ENCODE data around the gene EOLA2.
A peak's percentile ranks its signal among the peaks of the same experiment; 100 is the strongest.

Gene EOLA2

DNA sequence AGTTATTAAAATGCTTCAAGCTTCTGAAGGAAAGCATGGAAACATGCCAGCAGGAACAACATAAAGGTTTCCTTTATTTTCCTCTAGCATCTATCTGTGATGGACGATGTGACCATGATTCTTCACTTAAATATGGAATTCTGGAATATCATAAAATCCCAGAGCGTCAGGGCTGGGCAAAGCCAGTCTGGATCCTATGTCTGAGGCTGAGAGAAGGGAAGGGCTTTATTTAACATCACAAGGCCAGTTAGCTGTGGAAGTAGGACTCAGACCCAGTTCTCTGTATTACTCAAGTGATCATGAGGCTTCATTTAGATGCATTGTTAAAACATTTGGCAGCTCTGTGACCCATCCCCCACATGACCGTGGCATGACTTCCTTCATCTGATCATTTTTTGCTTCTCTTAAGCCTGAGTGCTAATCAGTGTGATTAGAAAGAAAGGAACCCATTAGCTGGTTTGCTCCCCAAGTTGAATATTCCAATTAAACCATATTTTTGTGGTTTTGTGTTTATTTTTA lies 40.9 kb upstream of the EOLA2 start:
- TF ChIP-seq SIN3A (IDR thresholded peaks at IDR 0.05; ENCODE audit: borderline replicate concordance, insufficient read depth, low read length) (no peak), TAF1 (IDR thresholded peaks at IDR 0.05; ENCODE audit: borderline replicate concordance, insufficient read depth, low read length) (no peak), FOXP2 (optimal IDR thresholded peaks at IDR 0.05; ENCODE audit: borderline replicate concordance, extremely low read depth, extremely low read length, insufficient read depth) (no peak), POLR2AphosphoS5 (IDR thresholded peaks at IDR 0.05; ENCODE audit: low read depth, low read length) (no peak)
- TF ChIP-seq, protein P1, sequence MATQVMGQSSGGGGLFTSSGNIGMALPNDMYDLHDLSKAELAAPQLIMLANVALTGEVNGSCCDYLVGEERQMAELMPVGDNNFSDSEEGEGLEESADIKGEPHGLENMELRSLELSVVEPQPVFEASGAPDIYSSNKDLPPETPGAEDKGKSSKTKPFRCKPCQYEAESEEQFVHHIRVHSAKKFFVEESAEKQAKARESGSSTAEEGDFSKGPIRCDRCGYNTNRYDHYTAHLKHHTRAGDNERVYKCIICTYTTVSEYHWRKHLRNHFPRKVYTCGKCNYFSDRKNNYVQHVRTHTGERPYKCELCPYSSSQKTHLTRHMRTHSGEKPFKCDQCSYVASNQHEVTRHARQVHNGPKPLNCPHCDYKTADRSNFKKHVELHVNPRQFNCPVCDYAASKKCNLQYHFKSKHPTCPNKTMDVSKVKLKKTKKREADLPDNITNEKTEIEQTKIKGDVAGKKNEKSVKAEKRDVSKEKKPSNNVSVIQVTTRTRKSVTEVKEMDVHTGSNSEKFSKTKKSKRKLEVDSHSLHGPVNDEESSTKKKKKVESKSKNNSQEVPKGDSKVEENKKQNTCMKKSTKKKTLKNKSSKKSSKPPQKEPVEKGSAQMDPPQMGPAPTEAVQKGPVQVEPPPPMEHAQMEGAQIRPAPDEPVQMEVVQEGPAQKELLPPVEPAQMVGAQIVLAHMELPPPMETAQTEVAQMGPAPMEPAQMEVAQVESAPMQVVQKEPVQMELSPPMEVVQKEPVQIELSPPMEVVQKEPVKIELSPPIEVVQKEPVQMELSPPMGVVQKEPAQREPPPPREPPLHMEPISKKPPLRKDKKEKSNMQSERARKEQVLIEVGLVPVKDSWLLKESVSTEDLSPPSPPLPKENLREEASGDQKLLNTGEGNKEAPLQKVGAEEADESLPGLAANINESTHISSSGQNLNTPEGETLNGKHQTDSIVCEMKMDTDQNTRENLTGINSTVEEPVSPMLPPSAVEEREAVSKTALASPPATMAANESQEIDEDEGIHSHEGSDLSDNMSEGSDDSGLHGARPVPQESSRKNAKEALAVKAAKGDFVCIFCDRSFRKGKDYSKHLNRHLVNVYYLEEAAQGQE (IDR thresholded peaks at IDR 0.05; ENCODE audit: insufficient read depth in 1 of 2, low read depth in 2 of 2, low read length in 2 of 2): no peak

GRCh38 chrX:149962859-149963757 lies 24.8 kb upstream of the EOLA2 start:
- TF ChIP-seq FOXP2 (optimal IDR thresholded peaks at IDR 0.05; ENCODE audit: borderline replicate concordance, extremely low read depth, extremely low read length, insufficient read depth) (peak; percentile 13), POLR2AphosphoS5 (IDR thresholded peaks at IDR 0.05; ENCODE audit: low read depth, low read length) (no peak)

DNA sequence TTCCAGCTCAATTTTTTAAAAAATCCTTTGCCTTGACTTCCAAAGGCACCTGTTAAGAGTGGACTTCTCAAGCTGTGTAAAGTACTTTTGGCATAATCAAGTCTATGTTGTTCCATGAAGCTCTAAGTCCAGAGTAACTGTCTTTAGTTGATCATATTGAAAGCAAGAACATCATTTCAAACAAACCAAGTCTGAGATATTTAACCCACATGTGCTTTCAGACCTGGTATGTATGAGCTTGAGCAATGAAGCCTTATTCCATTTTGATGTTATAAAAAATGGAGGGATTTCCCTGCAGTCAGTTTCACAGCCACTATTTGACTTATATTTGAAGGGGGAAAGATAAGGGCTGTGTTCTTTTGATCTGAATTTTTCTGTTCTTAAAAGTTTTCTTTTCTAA lies 23.7 kb upstream of the EOLA2 start:
- TF ChIP-seq, protein P1 (IDR thresholded peaks at IDR 0.05; ENCODE audit: insufficient read depth in 1 of 2, low read depth in 2 of 2, low read length in 2 of 2): no peak
- TF ChIP-seq FOXP2 (optimal IDR thresholded peaks at IDR 0.05; ENCODE audit: borderline replicate concordance, extremely low read depth, extremely low read length, insufficient read depth) (no peak), POLR2AphosphoS5 (IDR thresholded peaks at IDR 0.05; ENCODE audit: low read depth, low read length) (no peak), SIN3A (IDR thresholded peaks at IDR 0.05; ENCODE audit: borderline replicate concordance, insufficient read depth, low read length) (no peak), TAF1 (IDR thresholded peaks at IDR 0.05; ENCODE audit: borderline replicate concordance, insufficient read depth, low read length) (no peak)

DNA sequence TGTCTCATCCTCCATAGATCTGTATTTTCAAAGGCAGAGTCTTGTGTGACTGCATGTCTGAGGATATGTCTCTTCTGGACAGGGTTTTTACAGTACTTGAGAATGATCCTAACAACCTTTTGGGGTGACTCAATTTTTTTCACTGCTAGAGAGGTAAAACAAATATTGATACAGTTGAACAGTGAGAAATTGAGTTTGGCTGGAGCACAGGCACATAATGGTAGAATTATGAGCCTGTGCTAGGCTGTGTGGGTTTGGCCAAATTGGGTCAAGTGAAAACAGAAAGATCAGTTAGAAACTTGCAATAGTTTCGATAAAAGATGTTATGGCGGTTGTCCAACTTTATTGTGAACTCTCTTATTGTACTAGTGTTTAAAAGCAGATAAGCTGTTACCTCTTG lies 23.3 kb upstream of the EOLA2 start:
- TF ChIP-seq FOXP2 (optimal IDR thresholded peaks at IDR 0.05; ENCODE audit: borderline replicate concordance, extremely low read depth, extremely low read length, insufficient read depth): no peak
- no peak for TF ChIP-seq SIN3A (IDR thresholded peaks at IDR 0.05; ENCODE audit: borderline replicate concordance, insufficient read depth, low read length)
- TF ChIP-seq, protein P1 (IDR thresholded peaks at IDR 0.05; ENCODE audit: insufficient read depth in 1 of 2, low read depth in 2 of 2, low read length in 2 of 2): no peak
- no peak for TF ChIP-seq TAF1 (IDR thresholded peaks at IDR 0.05; ENCODE audit: borderline replicate concordance, insufficient read depth, low read length)
- no peak for TF ChIP-seq POLR2AphosphoS5 (IDR thresholded peaks at IDR 0.05; ENCODE audit: low read depth, low read length)

- TF ChIP-seq FOXP2 (optimal IDR thresholded peaks at IDR 0.05; ENCODE audit: borderline replicate concordance, extremely low read depth, extremely low read length, insufficient read depth): no peak
- TF ChIP-seq POLR2AphosphoS5 (IDR thresholded peaks at IDR 0.05; ENCODE audit: low read depth, low read length): no peak
- TF ChIP-seq, protein P1 (IDR thresholded peaks at IDR 0.05; ENCODE audit: insufficient read depth in 1 of 2, low read depth in 2 of 2, low read length in 2 of 2): no peak
- no peak for TF ChIP-seq SIN3A (IDR thresholded peaks at IDR 0.05; ENCODE audit: borderline replicate concordance, insufficient read depth, low read length)
- no peak for TF ChIP-seq TAF1 (IDR thresholded peaks at IDR 0.05; ENCODE audit: borderline replicate concordance, insufficient read depth, low read length)
These were observed 12.4 kb upstream of the EOLA2 start for GRCh38 chrX:149950681-149951080.

Data from PFSK-1 (cell line).